Lung (tissue), 5 donors: ENCODE measurements around the gene TERF2IP. TPM values are rescaled to one million over a fixed set of nuclear protein-coding genes. Genes with fewer than 3 reads are reported as not detected.

Experiments used
- polyA plus RNA-seq, 2 donors: library from polyadenylated mRNA; stranded (reverse); fragments of 200-250 nt; gene quantifications; one replicate each; pipeline ENCODE4 v1.2.1, GENCODE V29; 2013
- small RNA-seq: library from RNA; depleted of rRNA; stranded (forward); fragments of <200 nt; gene quantifications from one replicate; pipeline ENCODE3, GENCODE V24; 2014; ENCODE audit warnings: low replicate concordance
- total RNA-seq, 2 donors: library from RNA; depleted of rRNA in 1 of 2; stranded (reverse); fragments of >200 nt in 1 of 2; gene quantifications; one replicate each; pipeline ENCODE4 v1.2.1, GENCODE V29; 2014 to 2021
- donor health status: Bipolar disorder and iron deficiency.
- donor health status: healthy.
- donor health status: DM: yes; HTN: yes; CAD: no.

The TERF2IP gene
- total and polyA plus RNA-seq, 4 donors, result 47.7 to 73.8 (median 51.6) TPM

Small RNAs within 50 kb of the gene (small RNA-seq; reads per million reads assigned to genes)
- gene RN7SL520P, result not detected

Other genes starting within 250 kb of the TERF2IP start
- 100 to 1,000 TPM in 1 of 2 donors, 10 to 100 TPM in 1; 44.8 to 105 TPM for gene CFDP1, start 214.3 kb upstream of the TERF2IP start, total RNA-seq
- gene CFDP1, start 214.3 kb upstream of the TERF2IP start, polyA plus RNA-seq, result 10 to 100 TPM; 62.1 to 66.1 TPM
- 10 to 100 TPM; 20.2 to 37.9 TPM for gene TMEM170A, start 183.1 kb upstream of the TERF2IP start, total RNA-seq
- gene TMEM170A, start 183.1 kb upstream of the TERF2IP start, polyA plus RNA-seq, result 10 to 100 TPM in 1 of 2 donors, 1 to 10 TPM in 1; 8.2 to 10.3 TPM
- 1 to 10 TPM; 4.5 to 8.5 TPM for gene CHST6, start 152.3 kb upstream of the TERF2IP start, total RNA-seq
- gene CHST6, start 152.3 kb upstream of the TERF2IP start, polyA plus RNA-seq, result 1 to 10 TPM; 2.2 to 4.2 TPM
- gene CHST5, start 111.7 kb upstream of the TERF2IP start, total RNA-seq, result 1 to 10 TPM in 1 of 2 donors, not detected in 1; 1.3 TPM
- under 1 TPM; 0.09 to 0.24 TPM for gene CHST5, start 111.7 kb upstream of the TERF2IP start, polyA plus RNA-seq
- gene TMEM231, start 91.5 kb upstream of the TERF2IP start, total RNA-seq, result 10 to 100 TPM; 49.8 to 88.5 TPM
- gene TMEM231, start 91.5 kb upstream of the TERF2IP start, polyA plus RNA-seq, result 10 to 100 TPM in 1 of 2 donors, 1 to 10 TPM in 1; 9.3 to 20.6 TPM
- 100 to 1,000 TPM in 1 of 2 donors, 10 to 100 TPM in 1; 72.9 to 129 TPM for gene GABARAPL2, start 81.4 kb upstream of the TERF2IP start, total RNA-seq
- gene GABARAPL2, start 81.4 kb upstream of the TERF2IP start, polyA plus RNA-seq, result 100 to 1,000 TPM in 1 of 2 donors, 10 to 100 TPM in 1; 79.6 to 180 TPM
- gene ADAT1, start 24.5 kb upstream of the TERF2IP start, total RNA-seq, result 10 to 100 TPM; 51.8 to 52.6 TPM
- gene ADAT1, start 24.5 kb upstream of the TERF2IP start, polyA plus RNA-seq, result 10 to 100 TPM; 14.2 to 26.8 TPM
- 10 to 100 TPM; 74.8 to 95.3 TPM for gene KARS1, start 108 bp upstream of the TERF2IP start, total RNA-seq
- 100 to 1,000 TPM; 105 to 107 TPM for gene KARS1, start 108 bp upstream of the TERF2IP start, polyA plus RNA-seq
- gene CPHXL2, start 29.2 kb downstream of the TERF2IP start, total RNA-seq, result not detected
- gene CPHXL2, start 29.2 kb downstream of the TERF2IP start, polyA plus RNA-seq, result not detected
- gene DUXB, start 53.7 kb downstream of the TERF2IP start, total RNA-seq, result not detected
- not detected for gene DUXB, start 53.7 kb downstream of the TERF2IP start, polyA plus RNA-seq
- not detected for gene CPHXL, start 78.7 kb downstream of the TERF2IP start, total RNA-seq
- gene CPHXL, start 78.7 kb downstream of the TERF2IP start, polyA plus RNA-seq, result not detected